Neural progenitor cell (in vitro differentiated cells): ENCODE data around the gene GNAS. TPM values are rescaled to one million over a fixed set of nuclear protein-coding genes. Genes with fewer than 3 reads are reported as not detected.

Experiments used
- DNase-seq: peaks from one replicate; pipeline ENCODE4 v3.0.0-alpha.2; 2016; ENCODE audit warnings: low spot score
- H2AFZ ChIP-seq: fragments of 200-600 bp; sonication (generic); replicated peaks from 2 replicates; pipeline ENCODE4 v1.6.1; 2016; ENCODE audit warnings: antibody characterized with exemption
- H3F3A ChIP-seq: fragments of 200-600 bp; sonication (generic); 2 replicates; pipeline ENCODE4 v1.6.1; 2016; ENCODE audit warnings: antibody characterized with exemption, low read depth
- H3K27ac ChIP-seq: fragments of 200-600 bp; sonication (generic); 2 replicates; pipeline ENCODE4 v1.5.1; 2016; ENCODE audit warnings: mild to moderate bottlenecking
- H3K27me3 ChIP-seq: fragments of 200-600 bp; sonication (generic); 2 replicates; pipeline ENCODE4 v1.6.1; 2016; ENCODE audit warnings: mild to moderate bottlenecking, moderate library complexity
- H3K36me3 ChIP-seq: fragments of 200-600 bp; sonication (generic); 2 replicates; pipeline ENCODE4 v1.5.1; 2016
- H3K4me1 ChIP-seq: fragments of 200-600 bp; sonication (generic); 2 replicates; pipeline ENCODE4 v1.6.1; 2016; ENCODE audit warnings: mixed run types
- H3K4me2 ChIP-seq: fragments of 200-600 bp; sonication (generic); 2 replicates; pipeline ENCODE4 v1.6.1; 2016
- H3K4me3 ChIP-seq: fragments of 200-600 bp; sonication (generic); 2 replicates; pipeline ENCODE4 v1.5.1; 2016
- H3K79me2 ChIP-seq: fragments of 200-600 bp; sonication (generic); 2 replicates; pipeline ENCODE4 v1.6.1; 2016; ENCODE audit warnings: low read depth
- H3K9ac ChIP-seq: fragments of 200-600 bp; sonication (generic); 2 replicates; pipeline ENCODE4 v1.6.1; 2016
- H3K9me3 ChIP-seq: fragments of 200-600 bp; sonication (generic); 2 replicates; pipeline ENCODE4 v1.5.1; 2016; ENCODE audit warnings: low read depth
- H4K20me1 ChIP-seq: fragments of 200-600 bp; sonication (generic); 2 replicates; pipeline ENCODE4 v1.6.1; 2016; ENCODE audit warnings: low read depth
- H3K27ac Mint-ChIP-seq: 3 replicates; pipeline ENCODE4 v1.8.0; 2021; ENCODE audit warnings: mixed read lengths
- H3K27me3 Mint-ChIP-seq: 2 replicates; pipeline ENCODE4 v1.8.0; 2022; ENCODE audit warnings: low read depth, mild to moderate bottlenecking, inconsistent platforms, moderate library complexity, mixed read lengths; ENCODE audit not compliant: insufficient read depth
- H3K36me3 Mint-ChIP-seq: 3 replicates; pipeline ENCODE4 v1.8.0; 2021; ENCODE audit warnings: mixed read lengths
- H3K4me1 Mint-ChIP-seq: 3 replicates; pipeline ENCODE4 v1.8.0; 2021; ENCODE audit warnings: mixed read lengths
- H3K4me3 Mint-ChIP-seq: 3 replicates; pipeline ENCODE4 v1.8.0; 2021; ENCODE audit warnings: mild to moderate bottlenecking, moderate library complexity, mixed read lengths
- H3K9me3 Mint-ChIP-seq: 3 replicates; pipeline ENCODE4 v1.8.0; 2020; ENCODE audit warnings: mixed read lengths
- EZH2 ChIP-seq: fragments of 200-600 bp; sonication (generic); IDR thresholded peaks from 2 replicates; pipeline ENCODE4 v1.6.1; 2017; ENCODE audit warnings: antibody characterized with exemption, mild to moderate bottlenecking, moderate library complexity
- EZH2phosphoT487 ChIP-seq: fragments of 200-600 bp; sonication (generic); IDR thresholded peaks from 2 replicates; pipeline ENCODE4 v1.6.1; 2017; ENCODE audit warnings: antibody characterized with exemption
- total RNA-seq: library from RNA; depleted of rRNA; stranded (reverse); fragments of >200 nt; gene quantifications from 2 replicates; pipeline ENCODE4 v1.2.3, GENCODE V29; 2015; ENCODE audit warnings: low replicate concordance
- TF ChIP-seq, protein P1 (sequence below): fragments of 200-600 bp; sonication (generic); IDR thresholded peaks from 2 replicates; pipeline ENCODE4 v1.5.1; 2017; ENCODE audit warnings: antibody characterized with exemption, mild to moderate bottlenecking

GNAS gene
- total RNA-seq, 1 donor from 2014 or later: 794 TPM

DNA sequence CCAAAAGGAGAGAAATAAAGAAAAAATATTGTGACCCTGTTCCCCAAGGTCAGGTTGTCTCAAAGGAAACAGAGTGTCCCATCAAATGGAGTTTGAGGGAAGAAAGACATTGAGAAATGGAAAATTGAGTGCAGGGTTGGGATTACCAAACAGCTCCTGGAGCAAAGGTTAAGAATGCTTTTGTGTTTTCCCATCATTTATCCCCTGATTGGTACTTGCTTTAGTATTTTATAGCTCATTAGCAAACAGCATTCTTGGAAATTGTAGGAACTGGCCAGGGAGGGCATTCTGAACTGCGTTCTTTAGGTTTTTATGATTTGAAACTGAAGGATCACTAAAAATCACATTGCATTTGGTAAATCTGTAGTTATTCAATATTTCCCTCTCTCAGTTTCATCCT, 69.5 kb downstream of the GNAS start:
- Mint-ChIP-seq H3K4me3 (no peak overlapping the region), H3K27me3 (peaks cover 8% of the 10 kb centered on the region), H3K9me3 (no peaks in the 10 kb centered on the region), H3K27ac (no peak overlapping the region), H3K4me1 (no peaks in the 10 kb centered on the region), H3K36me3 (no peaks in the 10 kb centered on the region)
- no peak overlapping the region for H3K27ac ChIP-seq
- no peak overlapping the region for H3K4me3 ChIP-seq
- H3K9me3 ChIP-seq: no peaks in the 10 kb centered on the region
- H4K20me1 ChIP-seq: no peaks in the 10 kb centered on the region
- no peak overlapping the region for H2AFZ ChIP-seq
- H3F3A ChIP-seq: no peaks in the 10 kb centered on the region
- H3K79me2 ChIP-seq: no peaks in the 10 kb centered on the region
- H3K4me1 ChIP-seq: no peaks in the 10 kb centered on the region
- TF ChIP-seq EZH2 (no peak), EZH2phosphoT487 (no peak)
- TF ChIP-seq, protein P1, sequence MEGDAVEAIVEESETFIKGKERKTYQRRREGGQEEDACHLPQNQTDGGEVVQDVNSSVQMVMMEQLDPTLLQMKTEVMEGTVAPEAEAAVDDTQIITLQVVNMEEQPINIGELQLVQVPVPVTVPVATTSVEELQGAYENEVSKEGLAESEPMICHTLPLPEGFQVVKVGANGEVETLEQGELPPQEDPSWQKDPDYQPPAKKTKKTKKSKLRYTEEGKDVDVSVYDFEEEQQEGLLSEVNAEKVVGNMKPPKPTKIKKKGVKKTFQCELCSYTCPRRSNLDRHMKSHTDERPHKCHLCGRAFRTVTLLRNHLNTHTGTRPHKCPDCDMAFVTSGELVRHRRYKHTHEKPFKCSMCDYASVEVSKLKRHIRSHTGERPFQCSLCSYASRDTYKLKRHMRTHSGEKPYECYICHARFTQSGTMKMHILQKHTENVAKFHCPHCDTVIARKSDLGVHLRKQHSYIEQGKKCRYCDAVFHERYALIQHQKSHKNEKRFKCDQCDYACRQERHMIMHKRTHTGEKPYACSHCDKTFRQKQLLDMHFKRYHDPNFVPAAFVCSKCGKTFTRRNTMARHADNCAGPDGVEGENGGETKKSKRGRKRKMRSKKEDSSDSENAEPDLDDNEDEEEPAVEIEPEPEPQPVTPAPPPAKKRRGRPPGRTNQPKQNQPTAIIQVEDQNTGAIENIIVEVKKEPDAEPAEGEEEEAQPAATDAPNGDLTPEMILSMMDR: no peak
- DNase-seq: no peak
- no peak overlapping the region for H3K4me2 ChIP-seq
- H3K36me3 ChIP-seq: no peaks in the 10 kb centered on the region
- H3K9ac ChIP-seq: no peak overlapping the region
- H3K27me3 ChIP-seq: no peaks in the 10 kb centered on the region

DNA sequence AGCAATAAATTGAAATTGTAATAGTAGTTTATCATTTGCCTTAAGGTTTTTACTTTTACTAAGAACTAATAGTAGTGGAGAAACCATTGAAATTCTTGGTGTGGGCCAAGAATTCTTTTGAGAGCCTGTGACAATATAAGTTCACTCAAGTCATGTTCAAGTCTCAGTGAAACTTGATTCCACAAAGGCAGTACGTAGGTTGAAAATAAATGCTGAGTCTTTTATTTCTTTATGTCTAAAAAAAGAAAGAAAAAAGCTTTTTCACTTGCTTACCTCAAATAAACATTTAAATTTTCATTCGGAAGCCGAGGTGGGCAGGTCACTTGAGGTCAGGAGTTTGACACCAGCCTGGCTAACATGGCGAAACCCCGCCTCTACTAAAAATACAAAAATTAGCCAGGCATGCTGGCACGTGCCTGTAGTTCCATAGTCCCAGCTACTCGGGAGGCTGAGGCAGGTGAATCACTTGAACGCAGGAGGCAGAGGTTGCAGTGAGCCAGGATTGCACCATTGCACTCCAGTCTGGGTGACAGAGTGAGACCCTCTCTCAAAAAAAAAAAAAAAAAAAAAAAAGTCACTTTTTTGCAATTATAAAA, 70.7 kb downstream of the GNAS start:
- Histone ChIP-seq H3K27ac (no peak overlapping the region), H3K4me3 (no peak overlapping the region), H3K36me3 (no peaks in the 10 kb centered on the region), H3K9me3 (no peaks in the 10 kb centered on the region), H3F3A (no peaks in the 10 kb centered on the region), H3K4me2 (no peak overlapping the region), H3K79me2 (no peaks in the 10 kb centered on the region), H4K20me1 (no peaks in the 10 kb centered on the region), H3K4me1 (no peaks in the 10 kb centered on the region), H2AFZ (no peak overlapping the region), H3K27me3 (no peaks in the 10 kb centered on the region), H3K9ac (no peak overlapping the region)
- H3K27me3 Mint-ChIP-seq: peaks cover 8% of the 10 kb centered on the region
- TF ChIP-seq EZH2 (no peak), EZH2phosphoT487 (no peak)
- TF ChIP-seq, protein P1: no peak
- H3K4me3 Mint-ChIP-seq: no peak overlapping the region
- H3K27ac Mint-ChIP-seq: no peak overlapping the region
- no peaks in the 10 kb centered on the region for H3K4me1 Mint-ChIP-seq
- DNase-seq: no peak
- H3K36me3 Mint-ChIP-seq: no peaks in the 10 kb centered on the region
- no peaks in the 10 kb centered on the region for H3K9me3 Mint-ChIP-seq

DNA sequence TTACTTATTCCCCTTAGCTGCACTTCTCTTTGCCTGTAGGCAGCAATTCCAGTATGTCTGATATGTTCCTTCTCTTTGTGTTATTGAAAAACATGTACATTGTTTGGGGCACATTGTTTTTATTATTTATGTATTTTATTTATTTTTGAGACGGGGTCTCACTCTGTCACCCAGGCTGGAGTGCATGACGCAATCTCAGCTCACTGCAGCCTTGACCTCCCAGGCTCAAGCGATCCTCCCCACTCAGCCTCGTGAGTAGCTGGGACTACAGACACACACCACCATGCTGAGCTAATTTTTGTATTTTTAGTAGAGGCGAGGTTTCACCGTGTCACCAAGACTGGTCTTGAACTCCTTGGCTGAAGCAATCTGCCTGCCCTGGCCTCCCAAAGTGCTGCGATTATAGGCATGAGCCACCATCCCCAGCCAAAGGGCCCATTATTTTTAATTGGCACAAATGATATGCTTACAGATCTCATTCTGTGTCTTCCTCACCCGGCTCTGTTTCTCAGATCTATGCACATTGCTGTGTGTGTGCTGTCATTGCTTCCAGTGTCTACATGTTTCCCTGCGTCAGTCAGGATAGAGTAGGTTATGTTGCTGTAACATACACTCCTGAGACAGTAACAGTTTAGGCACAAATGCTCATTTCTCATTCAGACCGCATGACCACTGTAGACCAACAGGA, 74.4 kb downstream of the GNAS start:
- H3K4me3 ChIP-seq: no peak overlapping the region
- H3K4me2 ChIP-seq: no peak overlapping the region
- Mint-ChIP-seq H3K36me3 (no peaks in the 10 kb centered on the region), H3K27ac (no peak overlapping the region), H3K4me1 (no peaks in the 10 kb centered on the region), H3K27me3 (peaks cover 6% of the 10 kb centered on the region), H3K4me3 (no peak overlapping the region), H3K9me3 (no peaks in the 10 kb centered on the region)
- H4K20me1 ChIP-seq: no peaks in the 10 kb centered on the region
- TF ChIP-seq EZH2: no peak
- TF ChIP-seq EZH2phosphoT487: no peak
- TF ChIP-seq, protein P1: no peak
- no peaks in the 10 kb centered on the region for H3K27me3 ChIP-seq
- H3K9ac ChIP-seq: no peak overlapping the region
- peaks cover 10% of the 10 kb centered on the region for H3K4me1 ChIP-seq
- H2AFZ ChIP-seq: no peak overlapping the region
- no peaks in the 10 kb centered on the region for H3K9me3 ChIP-seq
- H3K36me3 ChIP-seq: no peaks in the 10 kb centered on the region
- no peaks in the 10 kb centered on the region for H3K79me2 ChIP-seq
- H3F3A ChIP-seq: no peaks in the 10 kb centered on the region
- no peak overlapping the region for H3K27ac ChIP-seq
- no peak for DNase-seq
